Measurements from ENCODE around the gene SULT1C4.

Gene SULT1C4

DNA sequence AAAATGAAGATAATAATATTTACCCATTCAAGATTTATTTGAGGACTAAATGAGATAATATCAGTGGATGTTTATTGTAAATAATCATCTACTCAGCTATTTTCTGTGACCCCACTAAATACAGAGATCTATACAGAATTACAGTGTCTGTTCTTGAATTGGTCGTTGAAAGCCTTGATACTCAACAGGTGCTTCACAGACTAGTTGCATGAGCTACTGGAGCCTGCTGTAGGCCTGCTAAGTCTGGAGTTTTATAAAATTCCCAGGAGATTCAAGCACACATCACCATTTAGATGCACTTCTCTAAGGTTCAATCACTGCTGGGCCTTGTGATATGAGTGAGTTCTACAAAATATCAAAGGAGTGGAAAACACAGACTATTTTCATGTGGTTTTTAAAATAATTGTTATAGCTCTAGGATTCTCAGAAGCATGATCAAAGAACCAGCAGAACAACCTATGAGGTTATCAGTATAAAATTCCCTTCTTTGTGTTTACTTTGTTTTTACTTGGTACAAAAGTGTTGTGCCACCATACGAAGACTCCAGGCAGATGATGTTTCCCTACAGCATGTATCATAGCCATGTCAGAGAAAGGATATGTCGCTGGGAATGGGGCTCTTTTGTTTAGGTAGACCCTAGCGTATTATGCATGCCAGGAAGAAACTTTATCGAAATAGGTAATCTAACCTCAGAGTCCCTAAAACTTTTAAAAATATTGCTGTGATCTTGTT is 7.1 kb downstream of the SULT1C4 start:
- Histone ChIP-seq H4K20me1 (ENCODE audit: insufficient read depth, low read length) (no peaks in the 10 kb centered on the region), H2AFZ (ENCODE audit: low read depth, low read length) (no peak overlapping the region), H3K4me3 (ENCODE audit: low read depth in 1 of 2, low read length in 2 of 2) (no peak overlapping the region), H3K79me2 (ENCODE audit: insufficient read depth, low read length) (no peaks in the 10 kb centered on the region), H3K9ac (ENCODE audit: low read depth, low read length) (no peak overlapping the region), H3K4me2 (ENCODE audit: insufficient read depth, low read length) (no peak overlapping the region), H3K27ac (ENCODE audit: low read length) (no peak overlapping the region), H3K9me3 (ENCODE audit: insufficient read depth, low read length, severe bottlenecking) (no peaks in the 10 kb centered on the region), H3K36me3 (ENCODE audit: insufficient read depth, low read length) (no peaks in the 10 kb centered on the region), H3K4me1 (ENCODE audit: insufficient read depth, low read length) (no peaks in the 10 kb centered on the region), H3K27me3 (ENCODE audit: insufficient read depth, low read length, poor library complexity) (peaks cover 3% of the 10 kb centered on the region)
- TF ChIP-seq, protein P1, sequence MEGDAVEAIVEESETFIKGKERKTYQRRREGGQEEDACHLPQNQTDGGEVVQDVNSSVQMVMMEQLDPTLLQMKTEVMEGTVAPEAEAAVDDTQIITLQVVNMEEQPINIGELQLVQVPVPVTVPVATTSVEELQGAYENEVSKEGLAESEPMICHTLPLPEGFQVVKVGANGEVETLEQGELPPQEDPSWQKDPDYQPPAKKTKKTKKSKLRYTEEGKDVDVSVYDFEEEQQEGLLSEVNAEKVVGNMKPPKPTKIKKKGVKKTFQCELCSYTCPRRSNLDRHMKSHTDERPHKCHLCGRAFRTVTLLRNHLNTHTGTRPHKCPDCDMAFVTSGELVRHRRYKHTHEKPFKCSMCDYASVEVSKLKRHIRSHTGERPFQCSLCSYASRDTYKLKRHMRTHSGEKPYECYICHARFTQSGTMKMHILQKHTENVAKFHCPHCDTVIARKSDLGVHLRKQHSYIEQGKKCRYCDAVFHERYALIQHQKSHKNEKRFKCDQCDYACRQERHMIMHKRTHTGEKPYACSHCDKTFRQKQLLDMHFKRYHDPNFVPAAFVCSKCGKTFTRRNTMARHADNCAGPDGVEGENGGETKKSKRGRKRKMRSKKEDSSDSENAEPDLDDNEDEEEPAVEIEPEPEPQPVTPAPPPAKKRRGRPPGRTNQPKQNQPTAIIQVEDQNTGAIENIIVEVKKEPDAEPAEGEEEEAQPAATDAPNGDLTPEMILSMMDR (IDR thresholded peaks at IDR 0.05; ENCODE audit: borderline replicate concordance, extremely low read depth, low read length, poor library complexity, severe bottlenecking), result no peak
- no peak for TF ChIP-seq EZH2 (IDR thresholded peaks at IDR 0.05; ENCODE audit: borderline replicate concordance, low read depth, low read length, severe bottlenecking)
- no peak for DNase-seq
- no peak for ATAC-seq (ENCODE audit: insufficient read depth, low read depth)

DNA sequence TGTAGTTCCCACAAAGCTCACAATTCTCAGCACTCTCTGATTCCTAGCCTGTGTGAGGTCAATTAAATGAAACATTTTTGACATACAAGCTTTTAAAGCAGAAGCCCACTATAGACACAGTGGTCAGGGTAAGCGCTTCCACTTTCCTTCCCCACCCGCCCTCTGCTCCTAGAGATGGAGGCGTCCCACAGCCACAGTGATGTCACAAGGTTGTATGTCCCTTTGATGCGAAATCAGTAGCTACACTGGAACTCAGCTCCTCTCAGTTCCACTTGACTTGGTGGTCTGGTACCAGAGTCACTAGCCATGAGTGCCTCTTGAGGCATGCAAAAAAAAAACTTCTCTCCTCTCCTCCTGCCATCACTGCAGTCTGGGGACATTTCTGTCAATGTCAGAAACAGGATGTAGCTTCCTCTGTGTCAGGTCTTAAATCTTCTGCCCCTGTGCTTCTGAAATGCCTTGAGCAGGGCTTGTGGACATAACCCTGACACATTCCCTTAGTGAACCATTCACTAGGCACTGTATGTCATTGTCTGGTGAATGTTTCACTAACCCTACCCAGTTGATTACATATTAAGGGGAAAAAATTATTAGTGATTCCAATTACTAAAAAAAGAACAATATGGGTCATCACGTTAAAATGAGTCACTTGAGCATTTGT is 7.8 kb downstream of the SULT1C4 start:
- H3K27ac ChIP-seq (ENCODE audit: low read length), result no peak overlapping the region
- no peak for ATAC-seq (ENCODE audit: insufficient read depth, low read depth)

DNA sequence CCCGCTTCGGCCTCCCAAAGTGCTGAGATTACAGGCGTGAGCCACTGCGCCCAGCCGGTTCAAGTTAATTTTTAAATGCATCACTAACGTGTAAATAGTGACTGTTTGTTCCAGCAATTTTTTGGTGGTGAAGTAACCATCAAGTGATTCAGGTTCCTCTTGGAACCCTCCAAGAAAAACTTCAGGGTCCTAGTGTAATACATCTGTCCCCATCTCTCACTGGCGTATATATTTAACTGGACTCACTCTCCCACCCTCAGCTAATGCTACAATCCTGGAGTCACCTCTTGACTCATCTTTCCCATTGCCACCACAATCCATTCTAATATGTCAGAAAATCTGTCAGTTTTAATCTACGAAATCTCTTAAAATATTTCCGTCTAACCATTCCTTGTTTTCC is 10.3 kb downstream of the SULT1C4 start:
- TF ChIP-seq, protein P1 (IDR thresholded peaks at IDR 0.05; ENCODE audit: borderline replicate concordance, extremely low read depth, low read length, poor library complexity, severe bottlenecking), result no peak
- no peak for TF ChIP-seq EZH2 (IDR thresholded peaks at IDR 0.05; ENCODE audit: borderline replicate concordance, low read depth, low read length, severe bottlenecking)
- Histone ChIP-seq H3K4me2 (ENCODE audit: insufficient read depth, low read length) (no peak overlapping the region), H3K4me1 (ENCODE audit: insufficient read depth, low read length) (no peaks in the 10 kb centered on the region), H3K27me3 (ENCODE audit: insufficient read depth, low read length, poor library complexity) (no peaks in the 10 kb centered on the region), H3K36me3 (ENCODE audit: insufficient read depth, low read length) (no peaks in the 10 kb centered on the region), H2AFZ (ENCODE audit: low read depth, low read length) (no peak overlapping the region), H3K79me2 (ENCODE audit: insufficient read depth, low read length) (no peaks in the 10 kb centered on the region), H4K20me1 (ENCODE audit: insufficient read depth, low read length) (no peaks in the 10 kb centered on the region), H3K27ac (ENCODE audit: low read length) (no peak overlapping the region), H3K9ac (ENCODE audit: low read depth, low read length) (no peak overlapping the region), H3K9me3 (ENCODE audit: insufficient read depth, low read length, severe bottlenecking) (no peaks in the 10 kb centered on the region), H3K4me3 (ENCODE audit: low read depth in 1 of 2, low read length in 2 of 2) (no peak overlapping the region)
- ATAC-seq (ENCODE audit: insufficient read depth, low read depth) (no peak), DNase-seq (no peak)

More for the DNA sequence above, 7.8 kb downstream of the SULT1C4 start:
- Histone ChIP-seq H3K79me2 (ENCODE audit: insufficient read depth, low read length) (no peaks in the 10 kb centered on the region), H3K4me1 (ENCODE audit: insufficient read depth, low read length) (no peaks in the 10 kb centered on the region), H2AFZ (ENCODE audit: low read depth, low read length) (no peak overlapping the region), H3K27me3 (ENCODE audit: insufficient read depth, low read length, poor library complexity) (peaks cover 2% of the 10 kb centered on the region), H4K20me1 (ENCODE audit: insufficient read depth, low read length) (no peaks in the 10 kb centered on the region), H3K36me3 (ENCODE audit: insufficient read depth, low read length) (no peaks in the 10 kb centered on the region), H3K4me3 (ENCODE audit: low read depth in 1 of 2, low read length in 2 of 2) (no peak overlapping the region), H3K9me3 (ENCODE audit: insufficient read depth, low read length, severe bottlenecking) (no peaks in the 10 kb centered on the region), H3K4me2 (ENCODE audit: insufficient read depth, low read length) (no peak overlapping the region), H3K9ac (ENCODE audit: low read depth, low read length) (no peak overlapping the region)
- DNase-seq, result no peak
- no peak for TF ChIP-seq EZH2 (IDR thresholded peaks at IDR 0.05; ENCODE audit: borderline replicate concordance, low read depth, low read length, severe bottlenecking)
- TF ChIP-seq, protein P1 (IDR thresholded peaks at IDR 0.05; ENCODE audit: borderline replicate concordance, extremely low read depth, low read length, poor library complexity, severe bottlenecking), result no peak
